Esophagus squamous epithelium (tissue), 5 donors: Measurements from ENCODE around the gene USF2. TPM values are rescaled to one million over a fixed set of nuclear protein-coding genes. Genes with fewer than 3 reads are reported as not detected.

Source experiments
- DNase-seq: peaks from one replicate; lab custom pipeline; 2025; lab: John Stamatoyannopoulos, UW
- H3K27ac ChIP-seq, 4 donors: fragments of 200-600 bp; sonication (generic); one replicate each; pipeline ENCODE4 v1.5.1; 2016 to 2019; ENCODE audit warnings: mild to moderate bottlenecking in 1 of 4
- H3K27me3 ChIP-seq, 4 donors: fragments of 200-600 bp; sonication (generic); 1 replicate in 3 of 4; 2 replicates in 1 of 4; pipeline versions ENCODE4 v1.5.1 to v1.6.0; 2017 to 2021; ENCODE audit warnings: antibody characterized with exemption in 1 of 4
- H3K36me3 ChIP-seq, 3 donors: fragments of 200-600 bp; sonication (generic); one replicate each; pipeline ENCODE4 v1.5.1; 2016 to 2019
- H3K4me1 ChIP-seq, 3 donors: fragments of 200-600 bp; sonication (generic); one replicate each; pipeline ENCODE4 v1.5.1; 2017 to 2019
- H3K4me3 ChIP-seq, 4 donors: fragments of 200-600 bp; sonication (generic); 1 replicate in 3 of 4; 2 replicates in 1 of 4; pipeline ENCODE4 v1.5.1; 2016 to 2019; ENCODE audit warnings: mild to moderate bottlenecking in 2 of 4, moderate library complexity in 1 of 4
- H3K9me3 ChIP-seq, 3 donors: fragments of 200-600 bp; sonication (generic); one replicate each; pipeline ENCODE4 v1.5.1; 2016 to 2019
- POLR2A ChIP-seq, 4 donors: fragments of 450-650 bp; IDR thresholded peaks; one replicate each; pipeline ENCODE4 v1.6.1; 2017; ENCODE audit warnings: antibody characterized with exemption in 4 of 4, mild to moderate bottlenecking in 4 of 4, moderate library complexity in 3 of 4
- WGBS, 2 donors: methylation state at CpG; one replicate each; pipeline ENCODE4 v1.1.5; 2018; 5-methylcytosine and 5-hydroxymethylcytosine counted together
- intact Hi-C: fragments of 100-400 bp; cut with DNase I; formaldehyde crosslinking; loops from one replicate; pipeline ENCODE4 v1.15.0; 2022
- total RNA-seq, 4 donors: library from RNA; depleted of rRNA; stranded (reverse); fragments of >200 nt; gene quantifications; one replicate each; pipeline ENCODE4 v1.1.0, GENCODE V29; 2016
- TF ChIP-seq, protein P1 (sequence below), 6 experiments: fragments of 450-650 bp in 4 of 6; fragments of 200-600 bp in 2 of 6; sonication (generic) in 2 of 6; IDR thresholded peaks; one replicate each; pipeline ENCODE4 v1.5.1; 2016 to 2019; ENCODE audit warnings: antibody characterized with exemption in 6 of 6, mild to moderate bottlenecking in 4 of 6, moderate library complexity in 4 of 6
- donor health status: DM: yes; HTN: yes; CAD: no.

Gene USF2
- total RNA-seq, 4 donors from 2014 or later = 56.1 to 79.7 (median 59.0) TPM

DNA sequence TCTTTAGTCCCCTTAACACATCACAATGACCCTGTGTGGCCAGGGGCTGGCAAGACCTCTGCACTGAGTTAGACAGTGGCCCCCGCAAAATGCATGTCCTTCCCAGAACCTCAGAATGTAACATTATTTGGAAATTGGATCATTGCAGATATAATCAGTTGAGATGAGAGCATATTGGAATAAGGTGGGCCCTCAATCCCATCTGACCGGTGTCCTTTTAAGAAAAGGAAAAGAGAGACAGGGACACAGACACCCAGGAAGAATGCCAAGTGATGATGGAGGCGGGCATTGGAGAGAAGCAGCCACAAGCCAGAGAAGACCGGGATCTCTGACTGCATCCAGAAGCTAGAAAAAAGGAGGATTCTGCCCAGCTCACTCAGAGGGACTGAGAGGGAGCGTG, 42.0 kb upstream of the USF2 start:
- Histone ChIP-seq H3K9me3 (no peaks in the 10 kb centered on the region), H3K4me3 (no peak overlapping the region), H3K27ac (no peak overlapping the region), H3K36me3 (no peaks in the 10 kb centered on the region), H3K4me1 (peaks cover 0 to 9% (median 0%) of the 10 kb centered on the region in 3 donors), H3K27me3 (no peaks in the 10 kb centered on the region)
- WGBS, 2 donors = 84 to 91% methylated on average over 5 of the region's 5 CpGs
- no peak for DNase-seq
- intact Hi-C loops = no loop called here
- no peak for TF ChIP-seq POLR2A (IDR thresholded peaks at IDR 0.05)
- TF ChIP-seq, protein P1, sequence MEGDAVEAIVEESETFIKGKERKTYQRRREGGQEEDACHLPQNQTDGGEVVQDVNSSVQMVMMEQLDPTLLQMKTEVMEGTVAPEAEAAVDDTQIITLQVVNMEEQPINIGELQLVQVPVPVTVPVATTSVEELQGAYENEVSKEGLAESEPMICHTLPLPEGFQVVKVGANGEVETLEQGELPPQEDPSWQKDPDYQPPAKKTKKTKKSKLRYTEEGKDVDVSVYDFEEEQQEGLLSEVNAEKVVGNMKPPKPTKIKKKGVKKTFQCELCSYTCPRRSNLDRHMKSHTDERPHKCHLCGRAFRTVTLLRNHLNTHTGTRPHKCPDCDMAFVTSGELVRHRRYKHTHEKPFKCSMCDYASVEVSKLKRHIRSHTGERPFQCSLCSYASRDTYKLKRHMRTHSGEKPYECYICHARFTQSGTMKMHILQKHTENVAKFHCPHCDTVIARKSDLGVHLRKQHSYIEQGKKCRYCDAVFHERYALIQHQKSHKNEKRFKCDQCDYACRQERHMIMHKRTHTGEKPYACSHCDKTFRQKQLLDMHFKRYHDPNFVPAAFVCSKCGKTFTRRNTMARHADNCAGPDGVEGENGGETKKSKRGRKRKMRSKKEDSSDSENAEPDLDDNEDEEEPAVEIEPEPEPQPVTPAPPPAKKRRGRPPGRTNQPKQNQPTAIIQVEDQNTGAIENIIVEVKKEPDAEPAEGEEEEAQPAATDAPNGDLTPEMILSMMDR (IDR thresholded peaks at IDR 0.05) = no peak

DNA sequence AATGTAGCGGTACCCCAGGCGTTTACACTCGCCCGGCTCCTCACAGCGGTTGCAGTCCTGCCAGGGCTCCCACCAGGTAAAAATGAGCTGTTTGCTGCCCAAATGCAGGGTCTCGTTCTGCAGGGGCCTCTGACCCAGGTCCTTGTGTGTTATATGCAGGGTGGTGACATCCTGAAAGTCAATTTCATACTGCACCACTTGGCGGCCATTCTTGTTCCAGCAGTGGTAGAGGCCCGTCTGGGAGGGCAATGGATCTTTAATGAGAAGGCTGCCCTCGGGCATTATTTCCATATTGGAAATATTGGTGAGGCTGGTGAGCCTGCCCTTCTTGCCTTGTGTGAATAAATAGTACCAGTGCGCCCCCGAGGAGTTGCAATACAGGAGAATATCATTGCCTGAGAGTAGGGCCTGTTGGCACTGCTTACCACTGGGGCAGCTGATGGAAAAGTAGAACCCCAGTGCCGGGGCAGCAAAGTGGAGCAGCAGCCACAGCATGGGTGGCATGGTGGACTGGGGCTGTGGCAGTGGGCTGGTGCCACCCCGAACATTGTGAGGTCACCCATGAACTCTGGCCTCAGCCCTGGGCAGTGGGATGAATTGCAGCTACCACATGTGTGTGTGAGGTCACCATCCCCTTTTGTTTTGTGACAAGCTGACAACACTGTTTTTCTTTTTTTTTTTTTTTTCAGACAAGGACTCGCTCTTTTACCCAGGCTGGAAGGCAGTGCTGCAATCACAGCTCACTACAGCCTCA, 40.4 kb upstream of the USF2 start, which contains the start of gene FAM187B:
Gene FAM187B, minus strand, starts transcription at position 563 of the 754 bp plus-strand sequence. Its CDS starts 59 bp downstream, at position 504.
- H3K27ac ChIP-seq = no peak within 1 kb of the TSS
- peaks cover 0 to 9% (median 0%) of the 10 kb centered on the region in 3 donors for H3K4me1 ChIP-seq
- no peak for DNase-seq
- 87 to 88% methylated on average over 8 to 11 of the region's 14 CpGs for WGBS, 2 donors
- intact Hi-C loops = no loop called here
- no peaks in the 10 kb centered on the region for H3K36me3 ChIP-seq
- H3K4me3 ChIP-seq = no peak within 1 kb of the TSS
- TF ChIP-seq, protein P1 (IDR thresholded peaks at IDR 0.05) = no peak
- no peaks in the 10 kb centered on the region for H3K9me3 ChIP-seq
- no peaks in the 10 kb centered on the region for H3K27me3 ChIP-seq

DNA sequence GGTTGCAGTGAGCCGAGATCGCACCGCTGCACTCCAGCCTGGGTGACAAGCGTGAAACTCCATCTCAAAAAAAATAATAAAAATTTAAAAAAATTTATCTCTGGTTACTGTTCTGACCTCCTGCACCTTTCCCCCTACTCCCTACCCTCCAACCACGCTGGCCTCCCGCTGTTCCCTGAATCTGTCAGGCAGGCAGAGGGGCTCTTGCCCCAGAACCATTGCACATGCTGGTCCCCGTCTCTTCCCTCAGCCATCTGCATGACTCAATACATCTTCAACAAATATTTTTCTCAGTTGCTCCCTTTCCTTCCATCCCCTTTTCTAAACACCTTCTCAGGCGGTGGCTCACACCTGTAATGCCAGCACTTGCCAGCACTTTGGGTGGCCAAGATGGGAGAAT, 39.2 kb upstream of the USF2 start:
- Histone ChIP-seq H3K4me3 (no peak overlapping the region), H3K27ac (no peak overlapping the region), H3K4me1 (peaks cover 0 to 8% (median 0%) of the 10 kb centered on the region in 3 donors), H3K27me3 (no peaks in the 10 kb centered on the region), H3K36me3 (no peaks in the 10 kb centered on the region), H3K9me3 (peaks cover 0 to 1% (median 0%) of the 10 kb centered on the region in 3 donors)
- TF ChIP-seq POLR2A (IDR thresholded peaks at IDR 0.05) = no peak
- TF ChIP-seq, protein P1 (IDR thresholded peaks at IDR 0.05) = no peak
- DNase-seq = no peak
- 93 to 94% methylated on average over 7 to 8 of the region's 8 CpGs for WGBS, 2 donors
- intact Hi-C loops = no loop called here

DNA sequence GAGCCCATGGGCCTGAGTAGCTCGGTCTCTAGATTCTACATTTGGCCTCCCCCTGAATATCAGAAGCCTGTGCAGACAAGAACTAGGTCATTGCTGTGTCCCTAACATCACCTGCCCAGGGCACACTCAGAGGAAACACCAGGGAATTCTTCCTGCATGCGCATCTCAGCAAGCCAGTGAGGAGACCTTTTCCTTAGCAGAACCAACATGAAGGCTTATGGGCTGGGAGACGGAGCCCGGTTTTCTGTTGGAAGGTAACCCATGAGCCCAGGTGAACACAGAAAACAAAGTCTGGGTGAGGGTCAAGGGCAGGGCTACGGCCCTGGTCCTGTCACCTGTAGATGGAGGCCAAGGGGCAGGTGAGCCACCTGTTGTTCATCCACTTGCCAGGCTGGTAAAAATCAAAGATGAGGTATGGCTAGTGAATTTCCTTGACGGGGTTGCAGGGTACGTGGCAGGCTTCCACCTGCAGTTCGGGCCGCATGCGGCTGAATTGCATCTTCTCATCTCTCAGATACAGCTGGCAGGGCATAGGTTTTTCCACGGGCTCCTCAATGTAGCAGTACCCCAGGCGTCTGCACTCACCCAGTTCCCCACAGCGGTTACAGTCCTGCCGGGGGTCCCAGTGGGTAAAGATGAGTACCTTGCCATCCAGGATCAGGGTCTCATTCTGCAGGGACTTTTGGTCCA, 36.7 kb upstream of the USF2 start:
- Histone ChIP-seq H3K4me3 (no peak overlapping the region), H3K27me3 (no peaks in the 10 kb centered on the region), H3K4me1 (no peaks in the 10 kb centered on the region), H3K9me3 (peaks cover 0 to 3% (median 0%) of the 10 kb centered on the region in 3 donors), H3K36me3 (no peaks in the 10 kb centered on the region), H3K27ac (no peak overlapping the region)
- no peak for DNase-seq
- no peak for TF ChIP-seq POLR2A (IDR thresholded peaks at IDR 0.05)
- TF ChIP-seq, protein P1 (IDR thresholded peaks at IDR 0.05) = no peak
- intact Hi-C loops = no loop called here
- WGBS, 2 donors = 76 to 84% methylated on average over 10 to 14 of the region's 14 CpGs

DNA sequence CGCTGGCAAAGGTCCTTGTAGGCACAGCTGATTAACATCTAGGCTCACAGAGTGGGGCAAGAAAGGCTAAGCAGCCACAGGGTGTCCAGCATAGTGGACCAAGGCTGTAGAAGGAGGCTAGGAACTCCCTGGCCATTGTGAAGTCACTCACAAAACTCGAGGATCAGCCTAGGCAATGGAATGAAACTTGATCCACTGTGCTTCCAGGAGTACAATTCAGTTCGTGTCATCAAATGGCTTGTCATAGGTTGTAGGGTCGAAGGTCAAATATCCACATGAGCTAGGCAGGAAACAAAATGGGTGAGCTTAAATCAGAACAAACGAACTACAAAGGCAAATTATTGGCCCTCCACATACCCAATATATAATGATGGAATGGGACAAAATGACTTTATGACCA, 35.9 kb upstream of the USF2 start:
- no peak overlapping the region for H3K4me3 ChIP-seq
- H3K4me1 ChIP-seq = no peaks in the 10 kb centered on the region
- DNase-seq = no peak
- 42 to 80% methylated on average over 5 of the region's 5 CpGs for WGBS, 2 donors
- TF ChIP-seq, protein P1 (IDR thresholded peaks at IDR 0.05) = no peak
- TF ChIP-seq POLR2A (IDR thresholded peaks at IDR 0.05) = no peak
- H3K27ac ChIP-seq = no peak overlapping the region
- H3K36me3 ChIP-seq = no peaks in the 10 kb centered on the region
- H3K27me3 ChIP-seq = no peaks in the 10 kb centered on the region
- H3K9me3 ChIP-seq = peaks cover 0 to 3% (median 0%) of the 10 kb centered on the region in 3 donors
- intact Hi-C loops = no loop called here
